IMR-90 (cell line): ENCODE measurements around the gene TALDO1. TPM values are rescaled to one million over a fixed set of nuclear protein-coding genes. Genes with fewer than 3 reads are reported as not detected.
A peak's percentile ranks its signal among the peaks of the same experiment; 100 is the strongest.

Experiments used
- ATAC-seq: fragments of 200-7000 bp; cut with Tn5 transposase; 2 replicates; pipeline ENCODE4 v1.9.1; 2020; ENCODE audit warnings: low read depth, mild to moderate bottlenecking, moderate library complexity
- BruUV-seq: library from RNA; stranded (reverse); fragments of 400-500 nt; replicated peaks from 2 replicates; lab custom pipeline; 2021; lab: Mats Ljungman, UMichigan
- CTCF ChIA-PET: fragments of 300-600 bp; formaldehyde crosslinking; extraction: SDS; loops from one replicate; lab custom pipeline; 2021; ENCODE audit warnings: antibody characterized with exemption; lab: Yijun Ruan, JAX
- POLR2A ChIA-PET: fragments of 300-600 bp; sonication (Branson Sonifier 250); formaldehyde crosslinking; loops from one replicate; lab custom pipeline; 2022; ENCODE audit warnings: antibody characterized with exemption; ENCODE audit not compliant: unreplicated experiment; lab: Charles Lee
- DNase-seq: peaks from one replicate; pipeline ENCODE4 v3.0.0; 2013
- H2AFZ ChIP-seq: replicated peaks from 2 replicates; pipeline ENCODE3; 2013; ENCODE audit warnings: low read length, mild to moderate bottlenecking; ENCODE audit not compliant: poor library complexity
- H2AK5ac ChIP-seq: 2 replicates; pipeline ENCODE4 v1.6.1; 2013; ENCODE audit warnings: low read depth, low read length, inconsistent platforms
- H2AK9ac ChIP-seq: replicated peaks from 2 replicates; pipeline ENCODE3; 2013; ENCODE audit warnings: mild to moderate bottlenecking, low read depth, low read length, moderate library complexity; ENCODE audit not compliant: poor library complexity
- H2BK120ac ChIP-seq: 2 replicates; pipeline ENCODE4 v1.6.1; 2013; ENCODE audit warnings: low read depth, low read length, inconsistent platforms
- H2BK15ac ChIP-seq: 3 replicates; pipeline ENCODE4 v1.6.1; 2013; ENCODE audit warnings: low read depth, low read length, inconsistent platforms
- H2BK20ac ChIP-seq: 2 replicates; pipeline ENCODE4 v1.6.1; 2013; ENCODE audit warnings: low read depth, mild to moderate bottlenecking, inconsistent platforms, low read length, moderate library complexity
- H2BK5ac ChIP-seq: 2 replicates; pipeline ENCODE4 v1.6.1; 2013; ENCODE audit warnings: mild to moderate bottlenecking, low read depth, low read length, inconsistent platforms; ENCODE audit not compliant: poor library complexity, severe bottlenecking
- H3K14ac ChIP-seq: replicated peaks from 2 replicates; pipeline ENCODE4 v1.6.1; 2013; ENCODE audit warnings: low read depth, low read length, inconsistent platforms
- H3K18ac ChIP-seq: 2 replicates; pipeline ENCODE4 v1.6.1; 2013; ENCODE audit warnings: low read depth, low read length, control low read depth
- H3K23ac ChIP-seq: 2 replicates; pipeline ENCODE4 v1.6.1; 2013; ENCODE audit warnings: low read depth, low read length, inconsistent platforms
- H3K27ac ChIP-seq: 2 replicates; pipeline ENCODE4 v1.5.1; 2013; ENCODE audit warnings: mild to moderate bottlenecking, control low read depth, low read length; ENCODE audit not compliant: insufficient read depth
- H3K27me3 ChIP-seq: 2 replicates; pipeline ENCODE4 v1.6.1; 2013; ENCODE audit warnings: low read length; ENCODE audit not compliant: control insufficient read depth, insufficient read depth
- H3K36me3 ChIP-seq: 2 replicates; pipeline ENCODE4 v1.6.1; 2013; ENCODE audit warnings: low read length, mixed read lengths; ENCODE audit not compliant: control insufficient read depth, insufficient read depth
- H3K4ac ChIP-seq: 2 replicates; pipeline ENCODE4 v1.6.1; 2013; ENCODE audit warnings: low read depth, low read length, inconsistent platforms
- H3K4me1 ChIP-seq: 2 replicates; pipeline ENCODE4 v1.6.1; 2013; ENCODE audit warnings: low read length, mixed read lengths; ENCODE audit not compliant: control insufficient read depth, insufficient read depth
- H3K4me2 ChIP-seq: 2 replicates; pipeline ENCODE4 v1.6.1; 2013; ENCODE audit warnings: low read depth, mild to moderate bottlenecking, control low read depth, low read length, moderate library complexity
- H3K4me3 ChIP-seq: 2 replicates; pipeline ENCODE4 v1.5.1; 2013; ENCODE audit warnings: low read depth, mild to moderate bottlenecking, control low read depth, low read length, moderate library complexity; ENCODE audit not compliant: insufficient read depth
- H3K56ac ChIP-seq: 2 replicates; pipeline ENCODE4 v1.6.1; 2013; ENCODE audit warnings: low read length, inconsistent platforms; ENCODE audit not compliant: insufficient read depth; ENCODE audit errors: extremely low read depth
- H3K79me1 ChIP-seq, 2 experiments: 2 replicates each; pipeline ENCODE4 v1.6.1; 2013; ENCODE audit warnings: low read length in 2 of 2, inconsistent platforms in 1 of 2, low read depth in 1 of 2
- H3K9ac ChIP-seq: 2 replicates; pipeline ENCODE4 v1.6.1; 2013; ENCODE audit warnings: low read depth, low read length, control low read depth
- H3K9me1 ChIP-seq: 2 replicates; pipeline ENCODE4 v1.6.1; 2013; ENCODE audit warnings: low read length, inconsistent platforms; ENCODE audit not compliant: insufficient read depth
- H3K9me3 ChIP-seq: 2 replicates; pipeline ENCODE4 v1.6.1; 2013; ENCODE audit warnings: low read length; ENCODE audit not compliant: control insufficient read depth, insufficient read depth
- H4K20me1 ChIP-seq: 2 replicates; pipeline ENCODE4 v1.6.1; 2013; ENCODE audit warnings: low read length, inconsistent platforms; ENCODE audit not compliant: insufficient read depth
- H4K5ac ChIP-seq: 2 replicates; pipeline ENCODE4 v1.6.1; 2013; ENCODE audit warnings: mild to moderate bottlenecking, low read depth, low read length, control low read depth
- H4K8ac ChIP-seq, 2 experiments: 2 replicates each; pipeline ENCODE4 v1.6.1; 2013; ENCODE audit warnings: low read depth in 2 of 2, low read length in 2 of 2, control low read depth in 1 of 2, inconsistent platforms in 1 of 2
- H4K91ac ChIP-seq: 2 replicates; pipeline ENCODE4 v1.6.1; 2013; ENCODE audit warnings: low read depth, low read length, inconsistent platforms; ENCODE audit not compliant: insufficient read depth
- CHD1 ChIP-seq: IDR thresholded peaks from 2 replicates; pipeline ENCODE4 v1.6.1; 2012; ENCODE audit warnings: low read depth, low read length, improper control_type of control experiment
- FOS ChIP-seq: fragments of 150-350 bp; IDR thresholded peaks from 2 replicates; pipeline ENCODE4 v1.6.1; 2016; ENCODE audit warnings: low read depth, low read length
- MAZ ChIP-seq: IDR thresholded peaks from 2 replicates; pipeline ENCODE4 v1.6.1; 2012; ENCODE audit warnings: low read depth, mild to moderate bottlenecking, low read length, improper control_type of control experiment, moderate library complexity, borderline replicate concordance
- MXI1 ChIP-seq: IDR thresholded peaks from 2 replicates; pipeline ENCODE4 v1.6.1; 2012; ENCODE audit warnings: low read depth, mild to moderate bottlenecking, low read length, moderate library complexity, borderline replicate concordance
- RCOR1 ChIP-seq: IDR thresholded peaks from 2 replicates; pipeline ENCODE4 v1.6.1; 2012; ENCODE audit warnings: mild to moderate bottlenecking, low read length, improper control_type of control experiment; ENCODE audit not compliant: insufficient replicate concordance
- RFX5 ChIP-seq: IDR thresholded peaks from 2 replicates; pipeline ENCODE4 v1.8.0; 2012; ENCODE audit warnings: low read depth, mild to moderate bottlenecking, low read length, moderate library complexity
- WGBS, 2 experiments: methylation state at CpG; one replicate each; pipeline versions ENCODE4 v1.1.5 to v1.1.7; 2013; ENCODE audit warnings: missing lambda C conversion rate in 2 of 2; ENCODE audit not compliant: insufficient read length in 1 of 2; ENCODE audit errors: extremely low coverage in 2 of 2; 5-methylcytosine and 5-hydroxymethylcytosine counted together
- dilution Hi-C: fragments of 300-500 bp; cut with HindIII; formaldehyde crosslinking; loops from one replicate; pipeline ENCODE4 v1.14.3; 2018; ENCODE audit warnings: low sequenced_read_pairs; ENCODE audit not compliant: unreplicated experiment
- in situ Hi-C: fragments of 300-500 bp; cut with MboI; formaldehyde crosslinking; loops from 3 replicates; pipeline ENCODE4 v1.14.3; 2019; ENCODE audit warnings: low sequenced_read_pairs, inconsistent platforms, mixed read lengths
- intact Hi-C: fragments of 100-400 bp; cut with micrococcal nuclease; formaldehyde crosslinking; loops from 2 replicates; pipeline ENCODE4 v1.10.0; 2022
- polyA plus RNA-seq, 3 experiments: library from polyadenylated mRNA; depleted of rRNA; stranded (reverse); fragments of >200 nt; gene quantifications; 2 replicates each; pipeline ENCODE4 v1.2.3, GENCODE V29; 2012; ENCODE audit warnings: low replicate concordance in 1 of 3
- total RNA-seq: library from RNA; depleted of rRNA; stranded (reverse); fragments of >200 nt; gene quantifications from 2 replicates; pipeline ENCODE4 v1.2.3, GENCODE V29; 2012
- TF ChIP-seq, protein P1 (sequence below): fragments of 150-350 bp; IDR thresholded peaks from 2 replicates; pipeline ENCODE4 v1.6.1; 2017; ENCODE audit warnings: mild to moderate bottlenecking, antibody characterized with exemption, low read length, low read depth
- TF ChIP-seq, protein P2 (sequence below): fragments of 150-350 bp; IDR thresholded peaks from 2 replicates; pipeline ENCODE4 v1.6.1; 2016; ENCODE audit warnings: low read depth, mild to moderate bottlenecking, low read length, moderate library complexity, borderline replicate concordance

TALDO1 gene
- total and polyA plus RNA-seq, 2 of the 4 experiments (the other 2 are of a cell fraction): 147 to 210 TPM

DNA sequence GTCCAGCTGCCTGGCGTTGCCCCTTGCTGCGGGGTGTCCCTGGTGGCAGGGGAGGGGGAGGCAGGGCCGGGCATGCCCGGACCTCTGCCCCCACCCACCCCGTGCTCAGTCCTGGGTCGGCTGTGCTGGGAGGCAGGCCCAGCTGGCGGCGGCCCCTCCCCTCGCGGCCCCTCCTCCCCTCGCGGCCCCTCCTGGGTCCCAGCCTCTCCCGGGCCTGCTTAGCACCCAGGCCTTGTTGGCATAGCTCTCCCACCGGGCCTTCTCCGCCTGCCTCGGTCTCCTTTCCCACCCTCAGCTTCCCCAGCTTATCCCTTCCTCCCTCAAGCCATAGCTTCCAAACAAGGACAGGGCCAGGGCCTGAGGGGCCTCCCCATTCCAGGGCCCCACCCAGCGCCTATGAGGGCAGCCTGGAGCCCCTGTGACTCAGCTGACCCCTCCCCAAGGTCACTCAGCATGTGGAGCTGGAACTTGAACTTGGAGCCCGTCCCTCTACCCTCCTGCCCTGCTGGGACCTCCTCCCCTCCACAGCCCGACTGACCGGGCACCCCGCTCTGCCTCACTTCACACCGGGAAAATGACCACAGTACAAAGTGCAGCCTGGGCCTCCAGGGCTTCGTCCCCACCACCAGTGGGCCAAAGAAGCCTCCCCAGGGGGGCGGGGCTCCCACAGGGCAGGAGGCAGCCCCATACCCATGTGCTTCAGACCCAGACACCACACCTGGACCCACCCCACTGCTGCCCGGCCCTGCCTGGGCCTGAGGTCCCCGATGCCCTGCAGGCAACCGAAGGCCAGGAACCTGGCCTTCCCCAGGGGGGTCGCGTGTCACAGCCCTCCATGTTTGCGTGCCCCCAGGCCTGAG lies 40.1 kb upstream of the TALDO1 start:
- DNase-seq: no peak
- ChIA-PET POLR2A (no interaction called here), CTCF (interaction anchor here (0.7 to 1.1 kb wide), 2 partner anchors 10 to 19 kb away, joined by 3 to 4 read pairs; no protein-coding TSS in a partner anchor)
- in situ Hi-C loops (no loop called here), intact Hi-C loops (no loop called here), dilution Hi-C loops (no loop called here)
- Histone ChIP-seq H3K9ac (peak overlapping the region; percentile 68), H2BK15ac (peak overlapping the region; percentile 86; the same call in 1 of the 3 replicates), H3K4me3 (peak overlapping the region; percentile 53), H3K36me3 (peaks cover 6% of the 10 kb centered on the region; the same call in 1 of the 2 replicates), H4K91ac (peak overlapping the region; percentile 93), H3K27ac (peak overlapping the region; percentile 58), H3K18ac (peak overlapping the region; percentile 42), H2BK120ac (peak overlapping the region; percentile 71), H4K5ac (peak overlapping the region; percentile 78), H2AFZ (peak overlapping the region; percentile 92), H2BK5ac (peak overlapping the region; percentile 51), H3K9me1 (peaks cover 13% of the 10 kb centered on the region), H3K56ac (peak overlapping the region; percentile 35; the same call in 1 of the 2 replicates), H4K8ac (peak overlapping the region; percentile 88 to 97), H3K9me3 (no peaks in the 10 kb centered on the region), H3K79me1 (peaks cover 0 to 48% of the 10 kb centered on the region in 2 experiments), H2AK5ac (peak overlapping the region; percentile 98), H3K27me3 (no peaks in the 10 kb centered on the region), H2AK9ac (peak overlapping the region; percentile 86), H3K4me2 (peak overlapping the region; percentile 83), H3K4me1 (peaks cover 21% of the 10 kb centered on the region), H3K4ac (peak overlapping the region; percentile 92), H2BK20ac (peak overlapping the region; percentile 64), H3K23ac (peak overlapping the region; percentile 90), H4K20me1 (no peaks in the 10 kb centered on the region), H3K14ac (peak overlapping the region; percentile 98)
- TF ChIP-seq RCOR1: no peak
- no peak for TF ChIP-seq CHD1
- no peak for TF ChIP-seq RFX5
- TF ChIP-seq MAZ: peak; percentile 35; the same call in 1 of the 2 replicates
- no peak for TF ChIP-seq MXI1
- TF ChIP-seq, protein P1, sequence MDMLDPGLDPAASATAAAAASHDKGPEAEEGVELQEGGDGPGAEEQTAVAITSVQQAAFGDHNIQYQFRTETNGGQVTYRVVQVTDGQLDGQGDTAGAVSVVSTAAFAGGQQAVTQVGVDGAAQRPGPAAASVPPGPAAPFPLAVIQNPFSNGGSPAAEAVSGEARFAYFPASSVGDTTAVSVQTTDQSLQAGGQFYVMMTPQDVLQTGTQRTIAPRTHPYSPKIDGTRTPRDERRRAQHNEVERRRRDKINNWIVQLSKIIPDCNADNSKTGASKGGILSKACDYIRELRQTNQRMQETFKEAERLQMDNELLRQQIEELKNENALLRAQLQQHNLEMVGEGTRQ: no peak
- TF ChIP-seq, protein P2, sequence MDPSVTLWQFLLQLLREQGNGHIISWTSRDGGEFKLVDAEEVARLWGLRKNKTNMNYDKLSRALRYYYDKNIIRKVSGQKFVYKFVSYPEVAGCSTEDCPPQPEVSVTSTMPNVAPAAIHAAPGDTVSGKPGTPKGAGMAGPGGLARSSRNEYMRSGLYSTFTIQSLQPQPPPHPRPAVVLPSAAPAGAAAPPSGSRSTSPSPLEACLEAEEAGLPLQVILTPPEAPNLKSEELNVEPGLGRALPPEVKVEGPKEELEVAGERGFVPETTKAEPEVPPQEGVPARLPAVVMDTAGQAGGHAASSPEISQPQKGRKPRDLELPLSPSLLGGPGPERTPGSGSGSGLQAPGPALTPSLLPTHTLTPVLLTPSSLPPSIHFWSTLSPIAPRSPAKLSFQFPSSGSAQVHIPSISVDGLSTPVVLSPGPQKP: no peak
- TF ChIP-seq FOS: no peak
- BruUV-seq: no TSS peak
- peak; percentile 67 for ATAC-seq
- WGBS, 2 experiments: 48% methylated on average over 21 of the region's 30 CpGs; no CpG with 5 or more reads in 1 of the 2 experiments
